ENCODE measurements around the gene ARHGAP19.

GRCh38 chr10:97261183-97261582, 31.3 kb downstream of the ARHGAP19 start:
- TF ChIP-seq FOXM1 (IDR thresholded peaks at IDR 0.05; ENCODE audit: borderline replicate concordance) (no peak), BHLHE40 (IDR thresholded peaks at IDR 0.05; ENCODE audit: borderline replicate concordance) (no peak)
